Fibroblast of skin of abdomen (primary cell): ENCODE measurements around the gene SORCS2.

Experiments used
- DNase-seq: peaks from one replicate; pipeline ENCODE4 v3.0.0-alpha.2; 2013

SORCS2 gene

GRCh38 chr4:7224878-7225533 is 32.7 kb downstream of the SORCS2 start:
- no peak for DNase-seq

GRCh38 chr4:7226439-7226838 is 34.1 kb downstream of the SORCS2 start:
- no peak for DNase-seq

- DNase-seq = no peak
Measured at GRCh38 chr4:7227008-7227407, 34.7 kb downstream of the SORCS2 start.

DNA sequence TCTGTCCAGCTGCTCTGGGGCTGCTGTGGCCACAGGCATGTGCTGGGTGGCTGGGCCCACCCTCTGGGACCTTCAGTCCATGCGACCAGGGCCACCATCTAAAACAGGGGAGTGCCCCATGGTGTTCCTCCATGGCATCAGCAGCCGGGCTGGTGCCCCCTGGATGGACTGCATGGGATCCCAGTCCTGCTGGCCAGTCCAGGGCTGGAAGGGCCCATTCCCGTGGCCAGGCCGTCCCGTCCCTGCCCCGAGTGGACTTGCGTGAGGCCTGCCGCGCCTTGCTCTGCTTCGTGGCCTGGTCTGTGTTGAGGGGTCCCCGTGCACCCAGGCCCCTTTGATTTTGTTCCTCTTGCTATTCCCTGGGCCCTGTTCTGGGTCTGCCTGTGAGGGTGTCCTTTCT is 36.4 kb downstream of the SORCS2 start:
- DNase-seq = no peak

DNA sequence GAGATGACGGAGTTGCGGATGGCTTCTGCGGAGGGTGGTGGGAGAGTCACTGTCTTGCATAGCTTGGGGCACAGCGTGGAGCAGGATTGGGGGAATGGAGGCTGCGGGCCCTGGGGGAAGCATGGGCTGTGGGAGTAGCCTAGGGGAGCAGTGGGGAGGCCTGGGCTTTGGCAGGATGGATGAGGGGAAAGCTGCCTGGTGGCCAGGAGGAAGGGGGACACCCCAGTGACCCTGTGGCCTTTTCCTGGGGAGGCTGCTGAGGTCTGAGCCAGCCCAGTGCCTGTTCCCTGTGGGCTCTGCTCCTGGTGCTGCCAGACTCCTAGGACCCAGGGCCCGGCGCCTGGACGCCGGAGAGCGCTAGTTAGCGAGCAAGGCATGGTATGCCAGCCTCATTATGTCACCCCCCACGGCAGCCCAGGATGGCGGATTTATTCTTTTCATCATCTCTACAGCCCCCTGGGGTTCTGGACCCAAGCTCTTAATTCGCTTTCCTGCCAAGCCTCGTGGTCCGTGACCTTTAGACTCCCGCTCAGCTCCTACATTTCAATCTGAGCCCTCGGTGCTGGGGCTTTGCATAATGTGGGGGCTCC is 39.8 kb downstream of the SORCS2 start:
- no peak for DNase-seq

GRCh38 chr4:7233006-7233580 is 40.8 kb downstream of the SORCS2 start:
- DNase-seq = no peak

DNA sequence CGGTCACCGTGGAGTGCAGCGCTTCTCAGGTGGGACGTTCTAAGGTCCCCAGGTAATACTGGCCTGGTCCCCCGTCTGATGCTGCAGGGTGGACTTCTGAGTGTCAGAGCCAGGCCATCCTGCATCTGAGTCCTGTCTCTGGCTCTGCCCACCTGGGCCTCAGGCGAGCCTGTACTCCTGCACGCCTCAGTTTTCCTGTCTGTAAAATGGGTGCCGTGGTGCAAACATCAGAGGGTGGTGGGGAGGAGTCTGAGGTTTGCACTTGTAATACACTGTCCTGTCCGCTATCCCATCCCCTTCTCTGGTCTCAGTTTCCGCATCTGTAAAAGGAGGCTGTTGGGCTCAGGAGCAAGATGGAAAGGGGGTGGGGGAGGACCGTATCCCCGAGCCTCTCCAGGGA is 41.3 kb downstream of the SORCS2 start:
- no peak for DNase-seq

GRCh38 chr4:7234355-7235029 is 42.2 kb downstream of the SORCS2 start:
- no peak for DNase-seq

DNA sequence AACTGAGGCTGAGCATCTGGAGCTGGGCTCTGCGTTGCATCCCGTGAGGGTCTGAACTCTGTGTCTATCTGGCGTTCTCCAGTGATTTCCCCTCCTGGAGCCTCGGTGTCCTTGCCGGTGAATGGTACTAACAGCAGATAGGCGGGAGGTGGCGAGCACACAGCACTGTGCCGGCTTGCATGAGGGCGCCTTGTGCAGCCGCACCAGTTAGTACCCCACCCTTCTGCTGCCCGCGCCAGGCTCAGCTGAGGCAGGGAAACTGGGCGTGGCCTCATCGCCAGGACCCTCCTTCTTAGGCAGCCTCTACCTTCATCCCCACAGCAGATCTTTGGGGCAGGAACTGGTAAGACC is 42.7 kb downstream of the SORCS2 start:
- DNase-seq = no peak

DNA sequence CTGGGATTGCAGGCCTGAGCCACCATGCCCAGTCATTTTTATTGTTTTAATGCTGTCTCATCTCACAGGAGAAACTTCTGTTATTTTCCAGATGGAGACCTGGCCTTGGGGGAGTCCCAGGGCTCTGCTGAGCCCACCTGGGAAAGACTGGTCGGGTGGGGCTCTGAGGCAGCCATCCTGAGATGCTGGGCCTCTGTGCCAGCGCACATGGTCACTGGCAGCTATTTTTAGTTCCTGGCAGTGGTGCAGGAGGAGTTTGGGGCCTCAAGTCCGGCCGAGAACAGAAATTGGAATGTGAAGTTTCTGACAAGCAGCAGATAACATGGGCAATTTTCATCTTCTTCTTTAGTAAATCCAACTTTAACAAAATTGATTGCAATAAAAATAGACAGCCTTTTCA is 44.5 kb downstream of the SORCS2 start:
- DNase-seq = no peak

DNA sequence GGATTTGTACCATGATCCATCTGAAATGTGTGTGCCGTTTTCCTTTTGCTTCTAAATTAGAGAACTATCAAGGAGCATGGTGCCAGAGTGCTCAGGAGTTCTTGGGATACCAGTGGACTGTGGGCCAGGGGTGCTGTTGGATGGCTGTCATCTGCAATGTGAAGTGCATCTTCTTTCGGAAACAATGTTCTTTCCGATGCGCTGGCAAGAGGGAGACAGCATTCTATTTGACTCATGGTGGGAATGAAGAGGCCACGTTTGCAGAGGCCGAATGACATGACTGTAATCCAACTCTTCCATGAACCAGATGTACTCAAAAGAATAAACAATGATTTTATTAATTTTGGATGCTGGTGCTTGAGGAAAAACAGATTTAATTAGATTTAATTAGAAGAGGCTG is 45.5 kb downstream of the SORCS2 start:
- peak; percentile 73 for DNase-seq

GRCh38 chr4:7238300-7238960 is 46.1 kb downstream of the SORCS2 start:
- DNase-seq = no peak

- DNase-seq = no peak
Measured at GRCh38 chr4:7239101-7239820, 46.9 kb downstream of the SORCS2 start.

- no peak for DNase-seq
Measured at GRCh38 chr4:7239844-7240243, 47.5 kb downstream of the SORCS2 start.

- DNase-seq = no peak
Measured at GRCh38 chr4:7240306-7240705, 48.0 kb downstream of the SORCS2 start.

- peak; percentile 39 for DNase-seq
Measured at GRCh38 chr4:7241597-7242125, 49.3 kb downstream of the SORCS2 start.

GRCh38 chr4:7242766-7243165 is 50.4 kb downstream of the SORCS2 start:
- no peak for DNase-seq

DNA sequence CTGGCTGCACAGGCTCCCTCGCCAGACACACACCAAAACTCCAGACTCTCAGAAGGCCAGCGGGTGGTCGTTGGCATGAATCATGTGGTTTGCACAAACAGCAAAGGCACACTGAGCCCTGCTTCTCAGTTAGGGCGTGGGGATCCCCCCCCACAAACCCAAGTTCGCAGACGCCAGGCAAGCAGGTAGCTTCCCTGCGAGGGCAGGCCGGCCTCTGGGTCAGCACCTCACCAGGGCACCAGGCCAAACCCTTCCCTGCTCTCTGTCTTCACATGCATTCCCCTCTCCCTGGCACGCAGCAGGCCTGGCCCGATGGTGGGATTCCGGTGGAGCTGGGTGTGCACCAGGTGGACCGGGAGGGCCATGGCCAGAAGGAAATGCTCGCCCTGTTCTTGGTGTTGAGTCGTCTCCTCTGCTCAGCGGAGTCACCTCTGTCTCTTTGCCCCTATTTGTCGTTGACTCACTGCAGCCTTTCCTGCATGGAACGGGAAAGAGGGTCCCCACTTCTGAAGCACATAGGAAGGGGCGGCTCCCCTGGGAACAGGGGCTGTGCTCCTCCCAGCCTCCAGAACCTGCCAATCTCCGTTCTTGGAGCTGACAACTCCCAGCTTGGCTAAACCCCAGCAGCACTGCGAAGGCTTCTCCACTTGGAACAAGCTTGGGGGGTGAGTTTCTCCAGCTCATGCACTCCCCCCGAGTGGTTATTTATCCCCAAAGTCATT is 51.4 kb downstream of the SORCS2 start:
- DNase-seq = no peak

DNA sequence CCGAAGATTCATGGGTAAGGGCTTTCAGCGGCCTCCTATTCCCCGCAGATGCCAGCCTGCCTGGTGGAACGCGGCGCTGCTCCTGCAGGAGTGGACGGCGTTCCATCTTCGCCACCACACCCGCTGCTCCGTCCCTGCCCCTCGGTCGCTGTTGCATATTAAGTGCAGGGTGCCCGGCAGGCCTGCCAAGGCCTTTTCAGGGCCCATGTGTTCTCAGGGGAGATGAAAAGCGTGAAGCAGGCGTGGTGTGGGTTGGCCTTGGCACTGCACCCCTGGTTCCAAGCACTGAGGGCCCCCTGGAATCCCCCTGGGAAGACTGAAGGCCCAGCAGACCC is 52.0 kb downstream of the SORCS2 start:
- no peak for DNase-seq

- DNase-seq = no peak
Measured at GRCh38 chr4:7244751-7245320, 52.5 kb downstream of the SORCS2 start.

DNA sequence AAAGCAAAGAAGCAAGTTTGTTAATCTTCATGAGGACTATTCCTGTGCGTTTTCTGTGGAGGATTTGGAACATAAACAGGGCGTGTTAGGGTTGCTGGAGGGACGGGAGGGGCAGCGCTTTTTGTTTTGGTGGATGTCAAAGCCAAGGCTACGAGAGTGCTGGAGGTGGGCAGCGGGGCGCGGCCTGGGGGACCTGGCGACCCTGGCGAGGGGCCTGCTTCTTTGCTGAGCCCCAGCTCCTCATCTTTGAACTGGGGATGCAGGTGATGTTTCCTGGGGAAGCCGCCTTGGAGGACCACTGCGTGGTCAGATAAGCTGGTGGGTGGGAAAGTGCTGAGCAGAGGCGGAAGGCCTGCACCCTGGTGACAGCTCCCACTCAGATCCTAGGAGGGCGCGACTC is 55.2 kb downstream of the SORCS2 start:
- DNase-seq = no peak

DNA sequence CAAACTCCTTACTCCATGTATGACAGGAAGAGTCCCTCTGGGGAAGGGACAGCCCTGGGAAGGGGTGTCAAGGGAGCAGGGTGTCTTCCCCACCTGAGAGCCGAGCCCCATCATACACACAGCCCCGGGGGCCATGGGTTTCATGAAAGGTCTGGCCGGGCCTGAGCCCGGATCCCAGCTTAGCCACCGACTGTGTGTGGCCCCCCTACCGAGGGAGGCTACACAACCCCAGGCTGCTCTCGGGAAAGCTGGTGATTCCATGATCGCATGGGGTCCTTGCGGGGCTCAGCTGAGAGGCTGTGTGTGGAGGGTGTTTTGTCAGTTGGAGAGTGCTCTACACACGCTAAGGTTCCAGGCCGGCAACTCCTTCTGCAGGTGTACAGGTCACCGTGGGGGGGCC is 55.6 kb downstream of the SORCS2 start:
- no peak for DNase-seq
